Hematopoietic multipotent progenitor cell treated with erythropoietin and hydrocortisone succinate and interleukin-3 and kit ligand, for 6 days (in vitro differentiated cells): ENCODE measurements around the gene MYOD1.

ENCODE experiments used
- DNase-seq: peaks from one replicate; pipeline ENCODE4 v3.0.0-alpha.2; 2015

Gene MYOD1

GRCh38 chr11:17719028-17719937 is at the start of gene MYOD1:
Gene MYOD1 (plus strand): TSS chr11:17719571. CDS start chr11:17719783, 212 bp downstream.
- peak; percentile 27 for DNase-seq

GRCh38 chr11:17672469-17672868 is 46.9 kb upstream of the MYOD1 start:
- DNase-seq, result no peak

GRCh38 chr11:17673951-17674350 is 45.4 kb upstream of the MYOD1 start:
- no peak for DNase-seq

GRCh38 chr11:17682848-17683247 is 36.5 kb upstream of the MYOD1 start:
- no peak for DNase-seq

GRCh38 chr11:17683377-17684161 is 35.8 kb upstream of the MYOD1 start:
- no peak for DNase-seq

GRCh38 chr11:17684550-17684949 is 34.8 kb upstream of the MYOD1 start:
- DNase-seq, result no peak

- DNase-seq, result no peak
These were observed 33.0 kb upstream of the MYOD1 start for GRCh38 chr11:17686231-17686980.

- DNase-seq, result no peak
These were observed 31.3 kb upstream of the MYOD1 start for GRCh38 chr11:17687946-17688670.

GRCh38 chr11:17691550-17691949 is 27.8 kb upstream of the MYOD1 start:
- DNase-seq, result no peak

DNA sequence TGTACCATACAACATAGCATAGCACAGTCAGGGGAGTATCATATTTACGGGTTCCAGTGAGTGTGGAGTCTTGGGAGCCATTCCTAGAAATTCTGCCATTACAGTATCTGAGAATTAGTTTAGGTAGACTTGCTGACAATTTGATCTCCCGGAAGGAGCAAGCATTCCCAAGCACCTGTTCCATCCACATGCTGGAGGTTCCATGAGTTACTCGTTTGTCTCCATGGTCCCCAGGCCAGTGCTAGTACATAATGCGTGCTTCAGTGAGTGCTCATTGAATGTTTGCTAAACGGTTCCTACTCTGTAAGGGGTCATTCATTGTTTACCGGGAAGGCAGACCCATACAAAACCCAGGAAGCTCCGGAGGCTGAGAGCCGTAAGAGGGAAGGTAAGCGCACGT is 27.4 kb upstream of the MYOD1 start:
- no peak for DNase-seq

- DNase-seq, result no peak
These were observed 26.4 kb upstream of the MYOD1 start for GRCh38 chr11:17692931-17693330.

- DNase-seq, result no peak
These were observed 25.8 kb upstream of the MYOD1 start for GRCh38 chr11:17693531-17693930.

GRCh38 chr11:17694494-17695110 is 24.8 kb upstream of the MYOD1 start:
- no peak for DNase-seq

GRCh38 chr11:17695454-17696441 is 23.6 kb upstream of the MYOD1 start:
- no peak for DNase-seq

DNA sequence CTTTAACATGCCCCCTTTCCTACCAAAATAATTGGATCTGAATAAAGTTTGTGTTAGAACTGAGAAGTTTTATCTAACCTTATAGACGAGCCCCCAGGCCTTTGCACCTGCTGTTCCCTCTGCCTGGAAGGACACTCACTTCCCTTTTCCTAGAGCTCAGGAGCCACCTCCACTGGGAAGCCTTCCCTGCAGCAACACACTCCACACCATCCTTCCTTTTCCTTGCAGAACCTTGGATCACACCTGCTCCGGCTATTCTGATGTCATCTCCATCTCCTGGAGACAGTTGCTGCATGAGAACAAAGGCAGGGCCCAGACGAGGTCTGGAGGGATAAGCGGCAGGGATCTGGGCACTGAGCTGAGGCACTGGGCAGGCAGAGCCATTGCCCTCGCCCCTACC is 22.6 kb upstream of the MYOD1 start:
- no peak for DNase-seq

- DNase-seq, result no peak
These were observed 22.0 kb upstream of the MYOD1 start for GRCh38 chr11:17697175-17697949.

- DNase-seq, result no peak
These were observed 19.9 kb upstream of the MYOD1 start for GRCh38 chr11:17699147-17700114.

DNA sequence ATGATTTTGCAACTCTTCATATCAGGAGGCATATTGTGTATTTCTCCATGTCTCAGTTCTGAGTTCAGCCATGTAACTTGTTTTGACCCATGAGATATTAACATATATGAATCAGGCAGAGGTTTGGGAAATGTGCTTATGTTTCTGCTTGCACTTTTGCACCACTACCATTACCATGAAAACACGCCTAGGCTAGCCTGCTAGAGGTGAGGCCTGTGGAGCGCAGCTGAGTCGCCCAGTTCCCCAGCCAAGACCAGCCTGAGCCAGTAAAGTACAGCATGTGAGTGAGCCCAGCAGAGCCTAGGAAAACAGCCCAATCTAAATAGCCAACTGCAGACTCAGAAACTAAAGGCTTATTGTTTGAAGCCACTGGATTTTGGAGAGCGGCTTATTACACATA is 18.4 kb upstream of the MYOD1 start:
- no peak for DNase-seq

DNA sequence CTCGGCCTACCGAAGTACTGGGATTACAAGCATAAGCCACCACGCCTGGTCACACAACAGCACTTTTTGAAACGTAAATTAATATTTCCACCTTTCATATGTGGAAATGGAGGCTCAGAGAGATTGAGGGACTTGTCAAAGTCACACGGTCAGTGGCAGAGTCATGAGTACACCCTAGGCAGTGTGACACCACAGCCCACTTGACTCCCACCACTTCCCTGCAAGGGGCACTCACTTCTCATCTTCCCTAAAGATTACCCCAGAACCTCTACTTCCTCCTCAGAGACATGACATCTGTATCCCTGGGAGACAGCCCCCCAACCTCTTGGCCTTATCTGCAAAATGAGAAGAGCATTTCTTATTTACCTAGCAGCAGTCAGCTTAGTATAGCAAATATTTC is 16.5 kb upstream of the MYOD1 start:
- DNase-seq, result no peak
